OCI-LY3 (cell line): Measurements from ENCODE around the gene TBC1D2B.

ENCODE experiments used
- CTCF ChIP-seq: fragments of 200-600, 300-600 bp; sonication (generic); IDR thresholded peaks from 2 replicates; pipeline ENCODE4 v1.5.1; 2014; ENCODE audit warnings: antibody characterized with exemption, low read length, low read depth
- EZH2phosphoT487 ChIP-seq: fragments of 200-600 bp; shearing (Covaris generic); IDR thresholded peaks from 2 replicates; pipeline ENCODE4 v1.6.1; 2018; ENCODE audit warnings: antibody characterized with exemption, mixed run types, low read depth

DNA sequence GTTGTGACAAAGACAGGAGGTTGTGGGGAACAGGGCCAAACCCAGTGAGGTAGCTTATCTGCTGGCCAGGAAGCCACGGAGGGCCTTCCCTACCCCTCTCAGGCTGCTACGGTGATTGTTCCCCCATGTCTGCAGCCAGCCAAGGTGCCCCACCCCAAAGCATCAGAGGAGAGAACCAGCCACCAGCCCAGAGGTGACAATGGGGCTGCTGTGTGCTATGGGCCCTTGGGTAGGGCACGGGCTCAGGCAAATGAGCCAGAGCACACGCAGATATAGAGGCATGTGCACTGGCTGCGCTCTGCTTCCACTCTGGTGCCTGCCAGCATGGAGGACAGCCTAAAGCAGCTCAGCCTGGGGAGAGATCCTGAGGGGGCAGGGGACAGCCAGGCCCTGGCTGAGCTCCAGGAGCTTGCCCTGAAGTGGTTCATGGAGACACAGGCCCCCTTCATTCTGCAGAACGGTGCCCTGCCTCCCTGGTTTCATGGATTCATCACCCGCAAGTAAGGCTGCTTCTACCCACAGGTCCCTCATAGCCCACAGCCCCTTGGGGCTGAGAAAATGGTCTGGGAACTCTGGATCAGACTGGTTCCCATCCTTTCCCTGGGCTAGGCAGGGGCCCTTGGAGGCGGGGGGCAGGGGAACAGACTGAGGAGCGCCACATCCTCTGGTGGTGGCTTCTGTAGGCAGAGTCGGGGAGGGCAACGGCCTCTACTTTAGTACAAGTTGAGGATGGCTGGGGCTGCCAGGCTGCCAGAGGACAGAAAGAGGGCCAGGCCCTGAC lies 14.9 kb upstream of the TBC1D2B start, which contains the start of gene SH2D7:
- TF ChIP-seq CTCF (no peak), EZH2phosphoT487 (no peak)
